Epithelial cell of proximal tubule (primary cell): ENCODE data around the gene GAREM1. TPM values are rescaled to one million over a fixed set of nuclear protein-coding genes. Genes with fewer than 3 reads are reported as not detected.
"Not testable (repeated sequence)": the region's sequence is repeated elsewhere in the genome, so short reads cannot be mapped to it uniquely, and the experiment has no call there.

Source experiments
- DNase-seq: peaks from one replicate; pipeline ENCODE4 v3.0.0-alpha.2; 2011; ENCODE audit warnings: low read depth
- H3K4me3 ChIP-seq: 2 replicates; pipeline ENCODE4 v1.5.1; 2011; ENCODE audit warnings: low read depth, mild to moderate bottlenecking, low read length
- total RNA-seq: library from RNA; depleted of rRNA; stranded (reverse); fragments of >200 nt; gene quantifications from 2 replicates; pipeline ENCODE4 v1.2.3, GENCODE V29; 2015
- TF ChIP-seq, protein P1 (sequence below): conservative IDR thresholded peaks from 2 replicates; pipeline ENCODE4 v1.5.1; 2012; ENCODE audit warnings: low read depth, mild to moderate bottlenecking, low read length

GAREM1 gene
- 2.0 and 3.1 TPM in 2 replicates for total RNA-seq

DNA sequence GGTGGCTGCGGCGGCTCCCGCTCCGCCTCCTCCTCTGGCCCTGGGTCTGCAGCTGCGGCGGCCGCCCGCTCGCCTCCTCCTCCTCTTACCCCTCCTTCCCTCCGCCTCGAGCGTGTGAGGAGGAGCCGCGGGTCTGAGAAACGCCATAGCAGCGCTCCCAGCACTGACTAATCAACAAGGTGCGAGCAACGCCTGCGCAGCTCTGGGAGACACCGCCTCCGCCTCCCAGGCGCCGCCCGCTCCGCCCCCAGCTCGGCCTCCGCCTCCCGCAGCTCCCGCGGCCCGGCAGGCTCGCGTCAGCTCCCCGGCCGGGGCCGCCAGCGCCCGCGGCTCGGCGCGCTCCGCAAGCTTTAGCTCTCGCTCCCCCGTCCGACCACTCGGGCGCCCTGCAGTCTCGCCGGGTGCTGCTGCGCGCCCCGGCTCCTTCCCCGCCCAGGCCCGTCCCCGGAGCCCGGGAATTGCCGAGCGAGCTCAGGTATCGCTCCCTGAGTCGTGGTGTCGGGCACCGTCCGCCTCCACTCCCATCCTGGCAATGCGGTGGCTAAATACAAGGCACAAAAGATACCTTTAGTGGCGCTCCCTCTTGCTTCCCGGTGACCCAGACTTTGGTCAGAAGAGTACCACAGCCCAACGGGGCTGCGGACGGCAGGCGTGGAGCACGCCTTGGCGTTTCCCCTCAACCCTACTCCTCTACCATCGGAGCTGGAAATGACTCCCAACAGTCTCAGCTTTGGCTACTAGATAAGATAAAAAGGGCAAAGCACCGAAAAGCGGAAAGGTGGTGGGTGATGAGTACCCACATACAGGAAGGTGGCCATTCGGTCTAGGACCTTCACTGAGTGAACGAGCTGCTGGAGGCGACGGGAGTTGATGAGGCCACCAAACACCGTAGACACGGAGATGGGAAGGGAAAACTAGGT lies at the start of gene GAREM1:
TSS of gene GAREM1 (minus strand) at position 169 of the 920 bp plus-strand sequence. CDS start 454 bp downstream, outside the sequence.
- peak; percentile 65 for DNase-seq
- TF ChIP-seq, protein P1, sequence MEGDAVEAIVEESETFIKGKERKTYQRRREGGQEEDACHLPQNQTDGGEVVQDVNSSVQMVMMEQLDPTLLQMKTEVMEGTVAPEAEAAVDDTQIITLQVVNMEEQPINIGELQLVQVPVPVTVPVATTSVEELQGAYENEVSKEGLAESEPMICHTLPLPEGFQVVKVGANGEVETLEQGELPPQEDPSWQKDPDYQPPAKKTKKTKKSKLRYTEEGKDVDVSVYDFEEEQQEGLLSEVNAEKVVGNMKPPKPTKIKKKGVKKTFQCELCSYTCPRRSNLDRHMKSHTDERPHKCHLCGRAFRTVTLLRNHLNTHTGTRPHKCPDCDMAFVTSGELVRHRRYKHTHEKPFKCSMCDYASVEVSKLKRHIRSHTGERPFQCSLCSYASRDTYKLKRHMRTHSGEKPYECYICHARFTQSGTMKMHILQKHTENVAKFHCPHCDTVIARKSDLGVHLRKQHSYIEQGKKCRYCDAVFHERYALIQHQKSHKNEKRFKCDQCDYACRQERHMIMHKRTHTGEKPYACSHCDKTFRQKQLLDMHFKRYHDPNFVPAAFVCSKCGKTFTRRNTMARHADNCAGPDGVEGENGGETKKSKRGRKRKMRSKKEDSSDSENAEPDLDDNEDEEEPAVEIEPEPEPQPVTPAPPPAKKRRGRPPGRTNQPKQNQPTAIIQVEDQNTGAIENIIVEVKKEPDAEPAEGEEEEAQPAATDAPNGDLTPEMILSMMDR = peak; percentile 49
- peak within 1 kb of the TSS; percentile 74 for H3K4me3 ChIP-seq

DNA sequence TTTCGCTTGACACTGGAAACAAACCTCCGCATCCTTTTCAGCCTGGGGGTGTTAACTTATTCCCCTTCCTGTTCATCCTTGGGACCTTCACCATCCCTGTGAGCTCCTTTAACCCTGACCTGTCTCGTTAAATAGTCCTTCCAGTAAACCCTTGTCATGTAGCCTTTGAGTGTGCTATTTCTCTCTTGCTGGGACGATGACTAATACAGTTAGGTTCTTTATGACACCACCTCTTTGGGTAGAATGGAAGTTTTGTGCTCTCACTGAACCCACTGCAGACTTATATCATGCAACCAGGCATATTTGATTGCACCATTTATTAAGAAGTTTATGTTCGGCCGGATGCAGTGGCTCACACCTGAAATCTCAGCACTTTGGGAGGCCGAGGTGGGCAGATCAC lies 40.5 kb upstream of the GAREM1 start:
- DNase-seq = no peak
- TF ChIP-seq, protein P1 = no peak
- H3K4me3 ChIP-seq = no peak overlapping the region

DNA sequence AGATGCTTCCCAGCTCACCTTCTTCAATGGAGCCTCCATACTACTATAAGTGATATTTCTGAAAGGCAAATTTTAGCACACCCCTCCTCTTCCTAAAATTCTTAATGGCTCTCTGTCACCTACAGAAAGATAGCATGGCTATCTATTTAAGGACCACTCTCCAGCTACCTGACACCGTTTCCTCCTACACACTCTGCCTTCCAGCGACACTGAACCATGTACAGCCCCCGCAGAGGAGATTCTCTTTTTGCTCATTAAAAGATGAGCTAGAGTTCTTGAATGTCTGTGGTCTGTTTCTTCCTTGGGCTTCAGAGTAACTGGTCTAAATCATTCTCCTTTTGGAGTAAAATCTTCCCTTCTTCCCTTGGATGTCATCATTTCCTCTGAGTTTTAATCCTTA lies 38.4 kb upstream of the GAREM1 start:
- TF ChIP-seq, protein P1 = no peak
- DNase-seq = no peak

DNA sequence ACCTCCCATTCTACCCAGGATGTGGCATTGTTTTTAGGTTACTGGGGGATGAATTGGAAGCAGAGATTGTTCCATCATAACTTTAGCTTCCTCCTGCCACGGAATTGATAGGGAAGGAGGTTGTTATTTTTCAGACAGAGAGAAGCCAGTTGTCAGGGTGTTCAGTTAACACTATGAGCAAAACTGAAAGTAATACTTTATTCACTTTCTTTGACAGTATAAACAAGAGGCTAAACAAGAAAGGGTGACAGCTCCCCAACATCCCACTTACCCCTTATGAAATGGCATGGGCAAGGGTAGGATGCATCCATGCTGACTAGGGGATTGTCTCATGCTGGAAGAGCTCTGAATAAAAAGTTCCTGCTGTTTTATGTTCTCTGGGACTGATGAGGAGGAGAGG lies 36.4 kb upstream of the GAREM1 start:
- TF ChIP-seq, protein P1 = no peak

More for the DNA sequence above, 38.4 kb upstream of the GAREM1 start:
- H3K4me3 ChIP-seq = no peak overlapping the region

DNA sequence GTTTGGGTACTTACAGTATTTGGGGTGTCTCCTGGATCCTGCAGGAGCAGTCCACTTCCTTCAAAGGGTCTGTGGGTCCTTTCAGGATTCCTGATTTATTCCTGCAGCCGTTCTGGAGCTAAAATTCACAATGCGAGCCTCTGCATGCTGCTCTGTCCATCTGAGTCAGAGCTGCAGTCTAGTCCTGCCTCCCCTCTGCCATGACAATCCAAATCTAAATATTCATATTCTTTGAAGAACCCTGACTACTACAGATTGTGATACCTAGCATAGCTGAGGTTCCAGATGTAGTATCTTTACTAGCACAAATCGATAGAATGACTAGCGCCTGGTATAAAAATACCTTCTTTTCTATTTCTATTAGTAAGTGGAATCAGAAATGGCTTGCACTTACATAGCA lies 31.3 kb upstream of the GAREM1 start:
- DNase-seq = no peak
- no peak overlapping the region for H3K4me3 ChIP-seq
- TF ChIP-seq, protein P1 = no peak

More for the DNA sequence above, 36.4 kb upstream of the GAREM1 start:
- DNase-seq = no peak
- no peak overlapping the region for H3K4me3 ChIP-seq

DNA sequence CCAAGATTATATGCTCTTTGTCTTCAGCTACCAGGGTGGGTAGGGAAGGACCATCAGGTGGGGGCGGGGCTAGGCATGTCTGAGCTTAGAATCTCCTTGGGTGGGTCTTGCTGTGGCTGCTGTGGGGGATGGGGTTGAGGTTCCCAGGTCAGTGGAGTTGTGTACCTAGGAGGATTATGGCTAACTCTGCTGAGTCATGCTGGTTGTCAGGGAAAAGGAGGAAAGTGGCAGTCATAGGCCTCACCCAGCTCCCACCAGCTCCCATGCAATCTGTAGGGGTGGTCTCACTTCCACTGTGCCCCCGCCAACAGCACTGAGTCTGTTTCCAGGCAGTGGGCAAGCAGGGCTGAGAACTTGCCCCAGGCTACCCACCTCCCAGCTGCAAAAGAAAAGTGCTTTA lies 30.6 kb upstream of the GAREM1 start:
- not testable (repeated sequence) for H3K4me3 ChIP-seq

DNA sequence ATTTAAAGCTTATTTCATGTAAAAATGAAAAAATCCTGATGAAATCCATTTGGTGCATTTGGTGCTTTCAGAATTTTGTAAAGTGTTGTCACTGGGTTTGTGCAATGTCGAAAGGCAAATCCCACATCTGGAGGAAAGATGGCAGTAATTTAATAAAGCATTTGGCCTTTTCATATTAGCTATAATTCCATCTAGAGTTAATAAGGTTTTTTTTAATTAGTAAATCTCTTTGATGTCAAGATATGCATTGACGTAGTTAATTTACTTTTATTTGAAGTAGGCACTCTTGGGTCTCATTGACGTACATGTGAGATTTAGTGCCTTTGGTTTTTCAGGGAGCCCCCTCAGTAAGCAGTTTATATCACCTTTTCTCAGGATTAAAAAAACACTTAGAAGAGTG lies 12.3 kb upstream of the GAREM1 start:
- TF ChIP-seq, protein P1 = no peak
- no peak overlapping the region for H3K4me3 ChIP-seq
- no peak for DNase-seq

More for the DNA sequence above, 30.6 kb upstream of the GAREM1 start:
- DNase-seq = not testable (repeated sequence)
